Trophoblast cell (in vitro differentiated cells and primary cell): ENCODE data around the gene CACNA2D2.

ENCODE experiments used
- DNase-seq, 2 donors: peaks; one replicate each; pipeline ENCODE4 v3.0.0-alpha.2; 2016
- H2AFZ ChIP-seq: 2 replicates; pipeline ENCODE4 v1.6.1; 2013; ENCODE audit warnings: low read length, moderate library complexity, mild to moderate bottlenecking; ENCODE audit not compliant: insufficient read depth, poor library complexity
- H2AK5ac ChIP-seq: 2 replicates; pipeline ENCODE4 v1.6.1; 2013; ENCODE audit warnings: mild to moderate bottlenecking, low read length
- H2BK120ac ChIP-seq: 2 replicates; pipeline ENCODE4 v1.6.1; 2013; ENCODE audit warnings: low read length, mild to moderate bottlenecking, moderate library complexity; ENCODE audit not compliant: insufficient read depth, poor library complexity
- H2BK12ac ChIP-seq: 2 replicates; pipeline ENCODE4 v1.6.1; 2013; ENCODE audit warnings: mild to moderate bottlenecking, low read length, moderate library complexity
- H2BK5ac ChIP-seq: 2 replicates; pipeline ENCODE4 v1.6.1; 2013; ENCODE audit warnings: low read length, low read depth, moderate library complexity, mild to moderate bottlenecking; ENCODE audit not compliant: poor library complexity
- H3K14ac ChIP-seq: 2 replicates; pipeline ENCODE4 v1.6.1; 2013; ENCODE audit warnings: mild to moderate bottlenecking, low read length
- H3K18ac ChIP-seq: 2 replicates; pipeline ENCODE4 v1.6.1; 2013; ENCODE audit warnings: mild to moderate bottlenecking, low read length
- H3K23ac ChIP-seq: 2 replicates; pipeline ENCODE4 v1.6.1; 2013; ENCODE audit warnings: low read length
- H3K27ac ChIP-seq: 2 replicates; pipeline ENCODE4 v1.5.1; 2013; ENCODE audit warnings: low read depth, mild to moderate bottlenecking, inconsistent platforms, low read length, moderate library complexity
- H3K27me3 ChIP-seq: 2 replicates; pipeline ENCODE4 v1.6.1; 2013; ENCODE audit warnings: inconsistent platforms, mild to moderate bottlenecking, low read length, moderate library complexity; ENCODE audit not compliant: insufficient read depth
- H3K36me3 ChIP-seq, 2 experiments: 1 replicate in 1 of 2; 2 replicates in 1 of 2; pipeline ENCODE4 v1.6.1; 2013; ENCODE audit warnings: low read length in 2 of 2, mild to moderate bottlenecking in 2 of 2, moderate library complexity in 1 of 2; ENCODE audit not compliant: insufficient read depth in 2 of 2, control insufficient read depth in 1 of 2
- H3K4ac ChIP-seq: 2 replicates; pipeline ENCODE4 v1.6.1; 2013; ENCODE audit warnings: low read depth, mild to moderate bottlenecking, low read length, moderate library complexity
- H3K4me1 ChIP-seq, 2 experiments: 1 replicate in 1 of 2; 2 replicates in 1 of 2; pipeline ENCODE4 v1.6.1; 2013; ENCODE audit warnings: low read length in 2 of 2, mild to moderate bottlenecking in 2 of 2, moderate library complexity in 1 of 2; ENCODE audit not compliant: insufficient read depth in 2 of 2, control insufficient read depth in 1 of 2
- H3K4me2 ChIP-seq: 2 replicates; pipeline ENCODE4 v1.6.1; 2013; ENCODE audit warnings: inconsistent platforms, mild to moderate bottlenecking, low read length, moderate library complexity
- H3K4me3 ChIP-seq: 2 replicates; pipeline ENCODE4 v1.5.1; 2013; ENCODE audit warnings: mild to moderate bottlenecking, low read depth, low read length, inconsistent platforms
- H3K79me1 ChIP-seq: one replicate; pipeline ENCODE4 v1.6.1; 2013; ENCODE audit warnings: low read length
- H3K79me2 ChIP-seq: 2 replicates; pipeline ENCODE4 v1.6.1; 2013; ENCODE audit warnings: low read length, mild to moderate bottlenecking; ENCODE audit not compliant: control insufficient read depth, insufficient read depth, poor library complexity
- H3K9ac ChIP-seq: 2 replicates; pipeline ENCODE4 v1.6.1; 2013; ENCODE audit warnings: mild to moderate bottlenecking, low read length
- H3K9me3 ChIP-seq: 2 replicates; pipeline ENCODE4 v1.6.1; 2013; ENCODE audit warnings: low read depth, mild to moderate bottlenecking, control low read depth, inconsistent platforms, low read length; ENCODE audit not compliant: insufficient read depth
- H4K12ac ChIP-seq: 2 replicates; pipeline ENCODE4 v1.6.1; 2013; ENCODE audit warnings: low read depth, mild to moderate bottlenecking, low read length, moderate library complexity
- H4K8ac ChIP-seq: 2 replicates; pipeline ENCODE4 v1.6.1; 2013; ENCODE audit warnings: low read depth, mild to moderate bottlenecking, low read length, moderate library complexity
- H4K91ac ChIP-seq: one replicate; pipeline ENCODE4 v1.6.1; 2013; ENCODE audit warnings: low read depth, mild to moderate bottlenecking, low read length, moderate library complexity
- WGBS: extraction: QIAGEN DNeasy Blood & Tissue Kit; methylation state at CpG from one replicate; pipeline ENCODE4 v1.1.7; 2013; ENCODE audit warnings: missing lambda C conversion rate; ENCODE audit not compliant: insufficient read length, insufficient coverage; ENCODE audit errors: extremely low coverage; 5-methylcytosine and 5-hydroxymethylcytosine counted together

Gene CACNA2D2

GRCh38 chr3:50470658-50471057 is 32.8 kb downstream of the CACNA2D2 start:
- Histone ChIP-seq H3K9ac (no peak overlapping the region), H3K79me2 (no peaks in the 10 kb centered on the region), H3K4me3 (no peak overlapping the region), H3K36me3 (no peaks in the 10 kb centered on the region), H4K91ac (no peak overlapping the region), H2BK120ac (no peak overlapping the region), H2BK12ac (no peak overlapping the region), H3K4me2 (no peak overlapping the region), H3K4ac (no peak overlapping the region), H4K12ac (no peak overlapping the region), H3K27me3 (no peaks in the 10 kb centered on the region), H2AK5ac (no peak overlapping the region), H3K9me3 (no peaks in the 10 kb centered on the region), H2BK5ac (no peak overlapping the region), H2AFZ (no peak overlapping the region), H3K4me1 (no peaks in the 10 kb centered on the region), H3K79me1 (no peaks in the 10 kb centered on the region), H3K18ac (no peak overlapping the region), H3K23ac (no peak overlapping the region), H3K14ac (no peak overlapping the region), H3K27ac (no peak overlapping the region), H4K8ac (no peak overlapping the region)
- WGBS: no CpG with 5 or more reads among the region's 12 CpGs
- DNase-seq: no peak

GRCh38 chr3:50467919-50468318 is 35.5 kb downstream of the CACNA2D2 start:
- whole genome bisulfite sequencing: no CpG with 5 or more reads among the region's 10 CpGs
- Histone ChIP-seq H4K91ac (no peak overlapping the region), H3K4ac (no peak overlapping the region)

GRCh38 chr3:50466177-50466576 is 37.3 kb downstream of the CACNA2D2 start:
- Histone ChIP-seq H3K79me1 (no peaks in the 10 kb centered on the region), H3K18ac (no peak overlapping the region), H3K23ac (peak overlapping the region; percentile 5), H3K9ac (no peak overlapping the region), H2BK12ac (no peak overlapping the region), H2AFZ (no peak overlapping the region), H3K4me3 (no peak overlapping the region), H3K36me3 (no peaks in the 10 kb centered on the region), H3K27me3 (no peaks in the 10 kb centered on the region), H4K12ac (no peak overlapping the region), H2AK5ac (no peak overlapping the region), H3K14ac (no peak overlapping the region), H4K8ac (no peak overlapping the region), H3K4me1 (no peaks in the 10 kb centered on the region), H2BK5ac (no peak overlapping the region), H3K4ac (no peak overlapping the region), H2BK120ac (no peak overlapping the region), H3K4me2 (no peak overlapping the region), H3K79me2 (no peaks in the 10 kb centered on the region), H3K27ac (no peak overlapping the region), H4K91ac (no peak overlapping the region), H3K9me3 (no peaks in the 10 kb centered on the region)
- no peak for DNase-seq
- no CpG with 5 or more reads among the region's 6 CpGs for WGBS

More at GRCh38 chr3:50467919-50468318, 35.5 kb downstream of the CACNA2D2 start:
- no peak overlapping the region for H2BK120ac ChIP-seq
- no peak overlapping the region for H4K12ac ChIP-seq
- H3K4me1 ChIP-seq: no peaks in the 10 kb centered on the region
- H2BK5ac ChIP-seq: no peak overlapping the region
- no peaks in the 10 kb centered on the region for H3K79me2 ChIP-seq
- H4K8ac ChIP-seq: no peak overlapping the region
- no peak overlapping the region for H2AK5ac ChIP-seq
- H3K79me1 ChIP-seq: no peaks in the 10 kb centered on the region
- no peak overlapping the region for H3K4me2 ChIP-seq
- peak overlapping the region; percentile 21 for H3K9ac ChIP-seq
- H3K23ac ChIP-seq: no peak overlapping the region
- H3K14ac ChIP-seq: no peak overlapping the region
- no peaks in the 10 kb centered on the region for H3K27me3 ChIP-seq
- H2AFZ ChIP-seq: no peak overlapping the region
- H3K36me3 ChIP-seq: no peaks in the 10 kb centered on the region
- H3K9me3 ChIP-seq: no peaks in the 10 kb centered on the region
- no peak overlapping the region for H3K18ac ChIP-seq
- H3K27ac ChIP-seq: no peak overlapping the region
- no peak overlapping the region for H3K4me3 ChIP-seq
- no peak for DNase-seq
- H2BK12ac ChIP-seq: no peak overlapping the region

- no peaks in the 10 kb centered on the region for H3K4me1 ChIP-seq
- H2BK5ac ChIP-seq: no peak overlapping the region
- no peaks in the 10 kb centered on the region for H3K36me3 ChIP-seq
- no peaks in the 10 kb centered on the region for H3K27me3 ChIP-seq
- no peaks in the 10 kb centered on the region for H3K79me1 ChIP-seq
- no peak overlapping the region for H3K18ac ChIP-seq
- no CpG with 5 or more reads among the region's 6 CpGs for WGBS
- no peak overlapping the region for H4K12ac ChIP-seq
- H2AK5ac ChIP-seq: no peak overlapping the region
- H4K91ac ChIP-seq: no peak overlapping the region
- no peaks in the 10 kb centered on the region for H3K9me3 ChIP-seq
- no peak overlapping the region for H3K9ac ChIP-seq
- no peak overlapping the region for H3K14ac ChIP-seq
- H3K23ac ChIP-seq: no peak overlapping the region
- no peak overlapping the region for H2BK120ac ChIP-seq
- no peak overlapping the region for H4K8ac ChIP-seq
- no peak overlapping the region for H2BK12ac ChIP-seq
- H3K4ac ChIP-seq: no peak overlapping the region
- H3K79me2 ChIP-seq: no peaks in the 10 kb centered on the region
- no peak for DNase-seq
- no peak overlapping the region for H3K4me2 ChIP-seq
- no peak overlapping the region for H3K4me3 ChIP-seq
- no peak overlapping the region for H2AFZ ChIP-seq
- H3K27ac ChIP-seq: no peak overlapping the region
These were observed 38.9 kb downstream of the CACNA2D2 start for GRCh38 chr3:50464569-50464968.
